HG02610 (cell line): ENCODE data around the gene PRPS1.
"Not testable (repeated sequence)": the region's sequence is repeated elsewhere in the genome, so short reads cannot be mapped to it uniquely, and the experiment has no call there.

Source experiments
- ATAC-seq: cut with Tn5 transposase; IDR thresholded peaks from one replicate; pipeline ENCODE4 v1.9.1; 2021; ENCODE audit warnings: mild to moderate bottlenecking, moderate library complexity; ENCODE audit not compliant: unreplicated experiment

The PRPS1 gene

GRCh38 chrX:107673933-107674479 is 45.7 kb downstream of the PRPS1 start:
- ATAC-seq = peak; percentile 89

GRCh38 chrX:107674480-107675364 is 46.4 kb downstream of the PRPS1 start:
- ATAC-seq = no peak

GRCh38 chrX:107675365-107675654 is 47.0 kb downstream of the PRPS1 start:
- ATAC-seq = no peak

- no peak for ATAC-seq
Measured at GRCh38 chrX:107675823-107676555, 47.7 kb downstream of the PRPS1 start.

GRCh38 chrX:107676559-107677378 is 48.5 kb downstream of the PRPS1 start:
- peak; percentile 32 for ATAC-seq

- no peak for ATAC-seq
Measured at GRCh38 chrX:107677501-107677901, 49.2 kb downstream of the PRPS1 start.

GRCh38 chrX:107677909-107678308 is 49.6 kb downstream of the PRPS1 start:
- ATAC-seq = no peak

GRCh38 chrX:107678957-107679740 is 50.8 kb downstream of the PRPS1 start:
- ATAC-seq = no peak

- no peak for ATAC-seq
Measured at GRCh38 chrX:107682256-107682655, 53.9 kb downstream of the PRPS1 start.

GRCh38 chrX:107683124-107683895 is 55.0 kb downstream of the PRPS1 start:
- ATAC-seq = no peak

GRCh38 chrX:107683931-107684330 is 55.6 kb downstream of the PRPS1 start:
- no peak for ATAC-seq

GRCh38 chrX:107684956-107685385 is 56.7 kb downstream of the PRPS1 start:
- peak; percentile 94 for ATAC-seq

- not testable (repeated sequence) for ATAC-seq
Measured at GRCh38 chrX:107685586-107685985, 57.3 kb downstream of the PRPS1 start.

GRCh38 chrX:107686026-107686425 is 57.7 kb downstream of the PRPS1 start:
- no peak for ATAC-seq

- ATAC-seq = no peak
Measured at GRCh38 chrX:107686792-107687191, 58.5 kb downstream of the PRPS1 start.

GRCh38 chrX:107687445-107687844 is 59.1 kb downstream of the PRPS1 start:
- ATAC-seq = no peak

GRCh38 chrX:107691024-107691448 is 62.7 kb downstream of the PRPS1 start:
- peak; percentile 53 for ATAC-seq

- ATAC-seq = no peak
Measured at GRCh38 chrX:107699616-107700015, 71.3 kb downstream of the PRPS1 start.

- ATAC-seq = no peak
Measured at GRCh38 chrX:107700317-107700774, 72.0 kb downstream of the PRPS1 start.
